HCT116 (cell line): ENCODE measurements around the gene PCSK6. TPM values are rescaled to one million over a fixed set of nuclear protein-coding genes. Genes with fewer than 3 reads are reported as not detected.

Source experiments
- ATAC-seq: fragments of 200-7000 bp; cut with Tn5 transposase; 2 replicates; pipeline ENCODE4 v1.9.1; 2020; ENCODE audit warnings: mild to moderate bottlenecking, moderate library complexity
- BruUV-seq: library from RNA; stranded (reverse); fragments of 400-500 nt; replicated peaks from 2 replicates; lab custom pipeline; 2021; lab: Mats Ljungman, UMichigan
- CTCF ChIA-PET: fragments of 300-600 bp; sonication (Branson Sonifier 250); formaldehyde crosslinking; loops from one replicate; lab custom pipeline; 2021; ENCODE audit warnings: antibody characterized with exemption; lab: Charles Lee
- POLR2A ChIA-PET: fragments of 300-600, 350-600 bp; sonication (Branson Sonifier 250); formaldehyde crosslinking; loops from one replicate; lab custom pipeline; 2021; ENCODE audit warnings: antibody characterized with exemption; lab: Charles Lee
- RAD21 ChIA-PET, 2 experiments: fragments of 300-600 bp; sonication (Branson Sonifier 250); formaldehyde crosslinking; loops; one replicate each; lab custom pipeline; 2023; ENCODE audit warnings: low total read pairs in 2 of 2; ENCODE audit not compliant: uncharacterized antibody in 2 of 2, unreplicated experiment in 2 of 2, low non-redundant PET in 1 of 2; lab: Charles Lee
- DNase-seq: peaks from one replicate; pipeline ENCODE4 v3.0.0-alpha.2; 2010; ENCODE audit warnings: low read depth, low spot score
- H2AFZ ChIP-seq: fragments of 200-600 bp; shearing (Covaris generic), sonication (generic); 2 replicates; pipeline ENCODE4 v1.6.1; 2017; ENCODE audit warnings: low read depth, mixed run types, mixed read lengths, antibody characterized with exemption, low read length; ENCODE audit not compliant: poor library complexity, severe bottlenecking
- H3K27ac ChIP-seq: 2 replicates; pipeline ENCODE4 v1.5.1; 2012; ENCODE audit warnings: low read depth, low read length
- H3K27me3 ChIP-seq: fragments of 200-600 bp; sonication (generic); 2 replicates; pipeline ENCODE4 v1.6.1; 2016; ENCODE audit warnings: mixed run types, low read length, mixed read lengths; ENCODE audit not compliant: insufficient read depth
- H3K36me3 ChIP-seq, 2 experiments: fragments of 200-500 bp in 1 of 2; fragments of 200-600 bp in 1 of 2; sonication (Bioruptor generic) in 1 of 2; sonication (generic) in 1 of 2; 2 replicates each; pipeline versions ENCODE4 v1.5.1 to v1.6.1; 2014 to 2016; ENCODE audit warnings: low read length in 2 of 2, inconsistent platforms in 1 of 2, mixed read lengths in 1 of 2, mixed run types in 1 of 2; ENCODE audit not compliant: insufficient read depth in 2 of 2, control insufficient read depth in 1 of 2
- H3K4me1 ChIP-seq, 2 experiments: fragments of 200-600 bp in 1 of 2; sonication (generic) in 1 of 2; 2 replicates each; pipeline versions ENCODE4 v1.5.1 to v1.6.1; 2012 to 2017; ENCODE audit warnings: low read length in 2 of 2, inconsistent platforms in 1 of 2, mild to moderate bottlenecking in 1 of 2, mixed read lengths in 1 of 2, mixed run types in 1 of 2, moderate library complexity in 1 of 2; ENCODE audit not compliant: insufficient read depth in 2 of 2, control insufficient read depth in 1 of 2
- H3K4me2 ChIP-seq: fragments of 200-600 bp; sonication (generic); 2 replicates; pipeline ENCODE4 v1.6.1; 2017; ENCODE audit warnings: mixed run types, low read length, mixed read lengths
- H3K4me3 ChIP-seq, 2 experiments: fragments of 200-600 bp in 1 of 2; sonication (generic) in 1 of 2; replicated peaks in 1 of 2; 2 replicates each; pipeline ENCODE4 v1.5.1; 2011 to 2016; ENCODE audit warnings: low read length in 2 of 2, control low read depth in 1 of 2, low read depth in 1 of 2, mild to moderate bottlenecking in 1 of 2, mixed read lengths in 1 of 2, mixed run types in 1 of 2
- H3K79me2 ChIP-seq: fragments of 200-600 bp; sonication (generic); 2 replicates; pipeline ENCODE4 v1.6.1; 2017; ENCODE audit warnings: mild to moderate bottlenecking, mixed run types, low read length, moderate library complexity, mixed read lengths; ENCODE audit not compliant: insufficient read depth
- H3K9ac ChIP-seq: fragments of 200-600 bp; sonication (generic); 2 replicates; pipeline ENCODE4 v1.6.1; 2016; ENCODE audit warnings: low read length, mixed read lengths
- H3K9me2 ChIP-seq: fragments of 200-600 bp; sonication (generic), shearing (Covaris generic); 2 replicates; pipeline ENCODE4 v1.6.1; 2017; ENCODE audit warnings: mixed run types, mild to moderate bottlenecking, moderate library complexity; ENCODE audit not compliant: insufficient read depth
- H3K9me3 ChIP-seq, 2 experiments: fragments of 200-500 bp in 1 of 2; fragments of 200-600 bp in 1 of 2; sonication (Bioruptor generic) in 1 of 2; sonication (generic) in 1 of 2; 2 replicates each; pipeline ENCODE4 v1.6.1; 2014 to 2017; ENCODE audit warnings: low read length in 2 of 2, mixed read lengths in 2 of 2, inconsistent platforms in 1 of 2, low read depth in 1 of 2, mild to moderate bottlenecking in 1 of 2, mixed run types in 1 of 2, moderate library complexity in 1 of 2; ENCODE audit not compliant: control insufficient read depth in 1 of 2, insufficient read depth in 1 of 2
- H4K20me1 ChIP-seq: fragments of 200-600 bp; sonication (generic), shearing (Covaris generic); 2 replicates; pipeline ENCODE4 v1.6.1; 2017; ENCODE audit warnings: mixed run types, mild to moderate bottlenecking, moderate library complexity; ENCODE audit not compliant: insufficient read depth
- CBX3 ChIP-seq: IDR thresholded peaks from 2 replicates; pipeline ENCODE4 v1.6.1; 2012; ENCODE audit warnings: low read depth
- CEBPB ChIP-seq: IDR thresholded peaks from 2 replicates; pipeline ENCODE4 v1.6.1; 2012; ENCODE audit warnings: low read depth
- CTCF ChIP-seq, 3 experiments: fragments of 200-600 bp in 1 of 3; sonication (generic) in 1 of 3; IDR thresholded peaks in 2 of 3; conservative IDR thresholded peaks in 1 of 3; 2 replicates each; pipeline ENCODE4 v1.5.1; 2012 to 2017; ENCODE audit warnings: low read depth in 2 of 3, low read length in 2 of 3, antibody characterized with exemption in 1 of 3, borderline replicate concordance in 1 of 3, control low read depth in 1 of 3, mild to moderate bottlenecking in 1 of 3, mixed read lengths in 1 of 3, mixed run types in 1 of 3, moderate library complexity in 1 of 3; ENCODE audit not compliant: insufficient read depth in 1 of 3
- ELF1 ChIP-seq: IDR thresholded peaks from 2 replicates; pipeline ENCODE4 v1.6.1; 2012; ENCODE audit warnings: low read depth, borderline replicate concordance
- EZH2 ChIP-seq: fragments of 200-600 bp; sonication (generic); IDR thresholded peaks from 2 replicates; pipeline ENCODE4 v1.6.1; 2017; ENCODE audit warnings: antibody characterized with exemption, mixed run types
- EZH2phosphoT487 ChIP-seq: fragments of 200-600 bp; IDR thresholded peaks from 2 replicates; pipeline ENCODE4 v1.6.1; 2018; ENCODE audit warnings: antibody characterized with exemption, borderline replicate concordance
- JUND ChIP-seq: IDR thresholded peaks from 2 replicates; pipeline ENCODE4 v1.6.1; 2012
- MAX ChIP-seq: IDR thresholded peaks from 2 replicates; pipeline ENCODE4 v1.6.1; 2012
- POLR2A ChIP-seq: IDR thresholded peaks from 2 replicates; pipeline ENCODE4 v1.7.0; 2011; ENCODE audit warnings: borderline replicate concordance; ENCODE audit not compliant: insufficient read depth, insufficient read length; ENCODE audit errors: extremely low read depth
- POLR2AphosphoS5 ChIP-seq: IDR thresholded peaks from 2 replicates; pipeline ENCODE4 v1.6.1; 2011; ENCODE audit warnings: mild to moderate bottlenecking, low read depth, low read length, moderate library complexity
- RAD21 ChIP-seq: IDR thresholded peaks from 2 replicates; pipeline ENCODE4 v1.6.1; 2012; ENCODE audit warnings: low read depth, mild to moderate bottlenecking
- SP1 ChIP-seq: IDR thresholded peaks from 2 replicates; pipeline ENCODE4 v1.6.1; 2012; ENCODE audit warnings: low read depth
- SRF ChIP-seq: IDR thresholded peaks from 2 replicates; pipeline ENCODE4 v1.6.1; 2012; ENCODE audit warnings: low read depth
- TCF7L2 ChIP-seq: IDR thresholded peaks from 2 replicates; pipeline ENCODE4 v1.7.0; 2011; ENCODE audit warnings: borderline replicate concordance, inconsistent platforms; ENCODE audit not compliant: insufficient read depth, insufficient read length; ENCODE audit errors: extremely low read depth
- ZBTB33 ChIP-seq: IDR thresholded peaks from 2 replicates; pipeline ENCODE4 v1.6.1; 2011; ENCODE audit warnings: mild to moderate bottlenecking, low read length, moderate library complexity; ENCODE audit not compliant: insufficient replicate concordance; ENCODE audit errors: extremely low read depth
- ZFX ChIP-seq: fragments of 450-650 bp; IDR thresholded peaks from 2 replicates; pipeline ENCODE4 v1.6.1; 2017
- ZNF274 ChIP-seq: fragments of 200-500 bp; sonication (Bioruptor generic); IDR thresholded peaks from 2 replicates; pipeline ENCODE4 v1.6.1; 2014; ENCODE audit warnings: mild to moderate bottlenecking, low read depth, low read length, inconsistent platforms
- intact Hi-C: fragments of 100-400 bp; cut with micrococcal nuclease; formaldehyde crosslinking; loops from 2 replicates; pipeline ENCODE4 v1.10.0; 2022
- total RNA-seq: library from RNA; stranded (reverse); gene quantifications from one replicate; pipeline ENCODE4 v1.2.1, GENCODE V29; 2021; ENCODE audit not compliant: unreplicated experiment
- TF ChIP-seq, protein P1 (sequence below): IDR thresholded peaks from 2 replicates; pipeline ENCODE4 v1.6.1; 2012

Gene PCSK6
- total RNA-seq, 1 experiment from 2014 or later: 13.5 TPM

GRCh38 chr15:101498076-101498716 lies 8.7 kb upstream of the PCSK6 start (continued):
- TF ChIP-seq CTCF (IDR thresholded peaks at IDR 0.05 in 2 of 3, conservative IDR thresholded peaks at IDR 0.05 in 1 of 3; ENCODE audit: borderline replicate concordance in 1 of 3, insufficient read depth in 1 of 3, low read depth in 2 of 3, low read length in 2 of 3) (no peak), SP1 (no peak), EZH2 (no peak), MAX (no peak), CBX3 (no peak), ZFX (no peak), SRF (no peak), TCF7L2 (no peak), ZNF274 (no peak), RAD21 (no peak)
- TF ChIP-seq, protein P1, sequence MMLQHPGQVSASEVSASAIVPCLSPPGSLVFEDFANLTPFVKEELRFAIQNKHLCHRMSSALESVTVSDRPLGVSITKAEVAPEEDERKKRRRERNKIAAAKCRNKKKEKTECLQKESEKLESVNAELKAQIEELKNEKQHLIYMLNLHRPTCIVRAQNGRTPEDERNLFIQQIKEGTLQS: no peak

- no peak for DNase-seq
- H4K20me1 ChIP-seq: no peaks in the 10 kb centered on the region
- no peaks in the 10 kb centered on the region for H3K9me2 ChIP-seq
- no TSS peak for BruUV-seq
- no peak overlapping the region for H3K4me3 ChIP-seq
- H3K27ac ChIP-seq: no peak overlapping the region
- no peak overlapping the region for H2AFZ ChIP-seq
- no peak overlapping the region for H3K4me2 ChIP-seq
- RAD21 ChIA-PET: no interaction called here
- CTCF ChIA-PET: no interaction called here
- intact Hi-C loops: no loop called here
- H3K9me3 ChIP-seq: no peaks in the 10 kb centered on the region
- ATAC-seq: no peak
- H3K36me3 ChIP-seq: no peaks in the 10 kb centered on the region
- peaks cover 0 to 12% of the 10 kb centered on the region in 2 experiments; a peak in 3 of 4 replicates for H3K4me1 ChIP-seq
- no peaks in the 10 kb centered on the region for H3K79me2 ChIP-seq
- no peak overlapping the region for H3K9ac ChIP-seq
- POLR2A ChIA-PET: no interaction called here
- H3K27me3 ChIP-seq: 0 out of 2 replicates have a peak, but pooled peaks cover 3% of the 10 kb centered on the region
- no peak for TF ChIP-seq CEBPB
- TF ChIP-seq SP1: no peak
- TF ChIP-seq POLR2AphosphoS5: no peak
- no peak for TF ChIP-seq POLR2A
- TF ChIP-seq ZBTB33: no peak
- TF ChIP-seq, protein P1: no peak
- no peak for TF ChIP-seq ELF1
- TF ChIP-seq ZFX: no peak
- no peak for TF ChIP-seq JUND
- TF ChIP-seq EZH2: no peak
- TF ChIP-seq EZH2phosphoT487: no peak
- TF ChIP-seq RAD21: no peak
- no peak for TF ChIP-seq ZNF274
- no peak for TF ChIP-seq TCF7L2
These were observed 8.1 kb upstream of the PCSK6 start for GRCh38 chr15:101497484-101498034.
